MM.1S (cell line): ENCODE data around the gene FAM227B.

Experiments used
- CTCF ChIP-seq: fragments of 300-600 bp; sonication (generic); IDR thresholded peaks from 2 replicates; pipeline ENCODE4 v1.5.1; 2016; ENCODE audit warnings: antibody characterized with exemption, low read length, mixed read lengths
- EZH2 ChIP-seq: fragments of 300-600 bp; sonication (generic); optimal IDR thresholded peaks from 2 replicates; pipeline ENCODE3; 2017; ENCODE audit warnings: low read depth, mild to moderate bottlenecking, antibody characterized with exemption, low read length, mixed read lengths
- EZH2phosphoT487 ChIP-seq: fragments of 300-600 bp; sonication (generic); IDR thresholded peaks from 2 replicates; pipeline ENCODE4 v1.6.1; 2018; ENCODE audit warnings: antibody characterized with exemption, low read length

GRCh38 chr15:49645277-49645676 lies 24.7 kb upstream of the FAM227B start:
- TF ChIP-seq EZH2, result no peak
- TF ChIP-seq CTCF, result no peak
- TF ChIP-seq EZH2phosphoT487, result no peak
